ENCODE results near the gene PPP1R14B.

The PPP1R14B gene

GRCh38 chr11:64229744-64230170, 17.0 kb downstream of the PPP1R14B start:
- no peak for DNase-seq

- DNase-seq: no peak
These were observed 17.5 kb downstream of the PPP1R14B start for GRCh38 chr11:64229090-64229743.

GRCh38 chr11:64227405-64227956, 19.3 kb downstream of the PPP1R14B start:
- no peak for DNase-seq

- DNase-seq: peak; percentile 61 to 75
These were observed 20.2 kb downstream of the PPP1R14B start for GRCh38 chr11:64226507-64227051.

GRCh38 chr11:64225608-64226506, 20.9 kb downstream of the PPP1R14B start, which contains the start of the genes NUDT22 and TRPT1:
TSS of gene NUDT22 (plus strand) at chr11:64226274. CDS start at chr11:64226653, 379 bp downstream.
TSS of gene TRPT1 (minus strand) at chr11:64226186. CDS start at chr11:64225860, 326 bp downstream.
- DNase-seq: peak; percentile 95 to 97

GRCh38 chr11:64224891-64225607, 21.7 kb downstream of the PPP1R14B start:
- DNase-seq: no peak

GRCh38 chr11:64224151-64224890, 22.4 kb downstream of the PPP1R14B start:
- no peak for DNase-seq

- no peak for DNase-seq
These were observed 23.6 kb downstream of the PPP1R14B start for GRCh38 chr11:64223001-64223651.

- DNase-seq: no peak
These were observed 24.1 kb downstream of the PPP1R14B start for GRCh38 chr11:64222651-64223000.

- no peak for DNase-seq
These were observed 25.9 kb downstream of the PPP1R14B start for GRCh38 chr11:64220798-64221197.

- DNase-seq: no peak
These were observed 26.5 kb downstream of the PPP1R14B start for GRCh38 chr11:64220271-64220670.

GRCh38 chr11:64219755-64220154, 27.0 kb downstream of the PPP1R14B start:
- no peak for DNase-seq

GRCh38 chr11:64219354-64219684, 27.4 kb downstream of the PPP1R14B start:
- DNase-seq: no peak

GRCh38 chr11:64218628-64219353, 28.0 kb downstream of the PPP1R14B start:
- no peak for DNase-seq

GRCh38 chr11:64216879-64217278, 29.9 kb downstream of the PPP1R14B start:
- no peak for DNase-seq

GRCh38 chr11:64211181-64211872, 35.4 kb downstream of the PPP1R14B start:
- DNase-seq: no peak

GRCh38 chr11:64210301-64211020, 36.3 kb downstream of the PPP1R14B start:
- DNase-seq: no peak

GRCh38 chr11:64209563-64209843, 37.2 kb downstream of the PPP1R14B start:
- no peak for DNase-seq

- DNase-seq: no peak
These were observed 37.8 kb downstream of the PPP1R14B start for GRCh38 chr11:64208796-64209562.
